K562 (cell line): Measurements from ENCODE around the gene CTU1. TPM values are rescaled to one million over a fixed set of nuclear protein-coding genes. Genes with fewer than 3 reads are reported as not detected.

Source experiments
- ATAC-seq: fragments of 200-7000 bp; cut with Tn5 transposase; 3 replicates; pipeline ENCODE4 v1.9.1; 2020; ENCODE audit warnings: moderate library complexity
- BruUV-seq: library from RNA; stranded (reverse); fragments of 400-500 nt; replicated peaks from 2 replicates; lab custom pipeline; 2021; lab: Mats Ljungman, UMichigan
- CTCF ChIA-PET: fragments of 300-600 bp; formaldehyde crosslinking; extraction: SDS; loops from one replicate; lab custom pipeline; 2021; ENCODE audit warnings: low intra/inter-chr PET ratio; lab: Yijun Ruan, JAX
- POLR2A ChIA-PET: fragments of 300-600, 350-650 bp; sonication (Branson Sonifier 250); formaldehyde crosslinking; extraction: SDS; loops from one replicate; lab custom pipeline; 2021; ENCODE audit warnings: antibody characterized with exemption, inconsistent platforms; lab: Yijun Ruan, JAX
- DNase-seq, 4 experiments: peaks; one replicate each; pipeline versions ENCODE4 v3.0.0 to v3.0.0-alpha.2; 2011 to 2018; ENCODE audit warnings: low spot score in 3 of 4, mixed read lengths in 3 of 4; ENCODE audit errors: extremely low read depth in 1 of 4
- FAIRE-seq: peaks from 2 replicates; lab custom pipeline; 2011; peaks lifted over from hg19 to GRCh38; lab: Jason Lieb, UNC
- H2AFZ ChIP-seq: 2 replicates; pipeline ENCODE4 v1.6.0; 2011; ENCODE audit warnings: low read depth, low read length, control low read depth, inconsistent platforms
- H3K27ac ChIP-seq: fragments of 200-600 bp; 3 replicates; pipeline ENCODE4 v1.8.0; 2011; ENCODE audit warnings: low read depth, mild to moderate bottlenecking, control low read depth, inconsistent platforms, low read length, moderate library complexity, mixed read lengths; ENCODE audit errors: extremely low read depth
- H3K27me3 ChIP-seq, 2 experiments: fragments of 300-600 bp in 1 of 2; 2 replicates in 1 of 2; 3 replicates in 1 of 2; pipeline versions ENCODE4 v1.6.0 to v1.8.0; 2011; ENCODE audit warnings: inconsistent platforms in 2 of 2, low read length in 2 of 2, mild to moderate bottlenecking in 1 of 2, mixed read lengths in 1 of 2, moderate library complexity in 1 of 2; ENCODE audit not compliant: control insufficient read depth in 2 of 2, insufficient read depth in 2 of 2
- H3K36me3 ChIP-seq: fragments of 300-600 bp; 3 replicates; pipeline ENCODE4 v1.8.0; 2011; ENCODE audit warnings: mild to moderate bottlenecking, low read length, inconsistent platforms; ENCODE audit not compliant: control insufficient read depth, insufficient read depth
- H3K4me1 ChIP-seq, 2 experiments: fragments of 200-600 bp in 1 of 2; replicated peaks in 1 of 2; 2 replicates in 1 of 2; 3 replicates in 1 of 2; pipeline versions ENCODE4 v1.5.1 to v1.8.0; 2011; ENCODE audit warnings: inconsistent platforms in 2 of 2, low read length in 2 of 2, mild to moderate bottlenecking in 1 of 2, mixed read lengths in 1 of 2, moderate library complexity in 1 of 2; ENCODE audit not compliant: control insufficient read depth in 2 of 2, insufficient read depth in 2 of 2
- H3K4me2 ChIP-seq: 2 replicates; pipeline ENCODE4 v1.6.1; 2011; ENCODE audit warnings: low read length, control low read depth, inconsistent platforms, mixed read lengths; ENCODE audit not compliant: insufficient read depth
- H3K4me3 ChIP-seq: fragments of 200-600 bp; sonication (generic), shearing (Covaris generic); 2 replicates; pipeline ENCODE4 v1.5.1; 2016; ENCODE audit warnings: control low read depth, inconsistent platforms
- H3K79me2 ChIP-seq: fragments of 200-600 bp; 3 replicates; pipeline ENCODE4 v1.8.0; 2011; ENCODE audit warnings: low read length, inconsistent platforms; ENCODE audit not compliant: control insufficient read depth, insufficient read depth
- H3K9ac ChIP-seq, 2 experiments: 2 replicates each; pipeline versions ENCODE4 v1.6.0 to v1.6.1; 2011; ENCODE audit warnings: low read depth in 2 of 2, low read length in 2 of 2, control low read depth in 1 of 2, inconsistent platforms in 1 of 2, mild to moderate bottlenecking in 1 of 2, mixed read lengths in 1 of 2; ENCODE audit not compliant: insufficient read depth in 1 of 2
- H3K9me1 ChIP-seq: one replicate; pipeline ENCODE4 v1.6.0; 2011; ENCODE audit warnings: inconsistent platforms, mild to moderate bottlenecking, low read length, moderate library complexity; ENCODE audit not compliant: control insufficient read depth, insufficient read depth
- H3K9me3 ChIP-seq: replicated peaks from 2 replicates; pipeline ENCODE4 v1.5.1; 2011; ENCODE audit warnings: low read depth, low read length, inconsistent platforms; ENCODE audit not compliant: control insufficient read depth, insufficient read depth
- H4K20me1 ChIP-seq: replicated peaks from 2 replicates; pipeline ENCODE4 v1.6.1; 2011; ENCODE audit warnings: low read length, inconsistent platforms, mixed read lengths; ENCODE audit not compliant: control insufficient read depth, insufficient read depth
- ARID1B ChIP-seq: fragments of 450-650 bp; IDR thresholded peaks from 2 replicates; pipeline ENCODE4 v1.6.1; 2016; ENCODE audit warnings: antibody characterized with exemption, mild to moderate bottlenecking, inconsistent platforms
- CBFA2T2 ChIP-seq: fragments of 450-650 bp; conservative IDR thresholded peaks from 2 replicates; pipeline ENCODE4 v1.6.1; 2017; ENCODE audit warnings: mild to moderate bottlenecking
- CBFA2T3 ChIP-seq: fragments of 450-650 bp; IDR thresholded peaks from 2 replicates; pipeline ENCODE4 v1.6.1; 2017
- HMGN3 ChIP-seq: IDR thresholded peaks from 2 replicates; pipeline ENCODE4 v1.6.1; 2011; ENCODE audit warnings: borderline replicate concordance, low read depth, mild to moderate bottlenecking, mixed read lengths, low read length; ENCODE audit not compliant: insufficient read length; ENCODE audit errors: extremely low read depth
- MAZ ChIP-seq, 2 experiments: fragments of 450-650 bp in 1 of 2; sonication (generic) in 1 of 2; formaldehyde crosslinking; IDR thresholded peaks in 1 of 2; conservative IDR thresholded peaks in 1 of 2; 2 replicates each; pipeline versions ENCODE4 v1.4.0 to v1.5.0; 2020; ENCODE audit warnings: mild to moderate bottlenecking in 1 of 2, missing genetic modification reagents in 1 of 2
- MBD2 ChIP-seq: sonication (generic); IDR thresholded peaks from 2 replicates; pipeline ENCODE4 v1.6.1; 2016; ENCODE audit warnings: low read depth, borderline replicate concordance
- MYBL2 ChIP-seq, 2 experiments: fragments of 450-650 bp in 1 of 2; sonication (generic) in 1 of 2; formaldehyde crosslinking in 1 of 2; IDR thresholded peaks; 2 replicates each; pipeline versions ENCODE4 v1.6.1 to v1.8.1; 2017 to 2022; ENCODE audit warnings: borderline replicate concordance in 1 of 2, inconsistent platforms in 1 of 2, low read depth in 1 of 2, mild to moderate bottlenecking in 1 of 2, missing genetic modification reagents in 1 of 2, moderate library complexity in 1 of 2
- NCOR1 ChIP-seq: fragments of 450-650 bp; IDR thresholded peaks from 2 replicates; pipeline ENCODE4 v1.6.1; 2016; ENCODE audit warnings: mild to moderate bottlenecking, moderate library complexity
- NFIX ChIP-seq: fragments of 250-450 bp; sonication (Bioruptor Pico); IDR thresholded peaks from 2 replicates; pipeline ENCODE4 v1.4.0; 2020; ENCODE audit warnings: low read depth, mild to moderate bottlenecking, moderate library complexity
- SMAD4 ChIP-seq: fragments of 250-450 bp; sonication (Bioruptor Pico); conservative IDR thresholded peaks from 2 replicates; pipeline ENCODE4 v1.8.0; 2021; ENCODE audit warnings: inconsistent platforms, mild to moderate bottlenecking, moderate library complexity
- TCF3 ChIP-seq: sonication (generic); formaldehyde crosslinking; IDR thresholded peaks from 2 replicates; pipeline ENCODE4 v1.4.0; 2020; ENCODE audit warnings: mild to moderate bottlenecking, missing genetic modification reagents
- USF1 ChIP-seq: sonication (generic); formaldehyde crosslinking; IDR thresholded peaks from 2 replicates; pipeline ENCODE4 v1.9.0; 2022; ENCODE audit warnings: mild to moderate bottlenecking, missing genetic modification reagents
- WGBS: fragments of 100-300 bp; shearing (Covaris generic); methylation state at CpG from one replicate; pipeline ENCODE4 v1.1.6; 2016; ENCODE audit warnings: low coverage, mixed read lengths; ENCODE audit not compliant: insufficient coverage; ENCODE audit errors: missing lambda C conversion rate; 5-methylcytosine and 5-hydroxymethylcytosine counted together
- in situ Hi-C: fragments of 300-500 bp; cut with MboI; formaldehyde crosslinking; loops from 4 replicates; pipeline ENCODE4 v1.15.0; 2018; ENCODE audit warnings: inconsistent platforms, mixed read lengths
- intact Hi-C: fragments of 100-400 bp; cut with micrococcal nuclease; formaldehyde crosslinking; loops from 2 replicates; pipeline ENCODE4 v1.14.2; 2022
- polyA plus RNA-seq, 8 experiments: library from polyadenylated mRNA; depleted of rRNA in 4 of 8; stranded (reverse) in 5 of 8; unstranded in 3 of 8; fragments of >200 nt; fragmentation: Nextera tagmentation in 2 of 8; fragmentation: Illumina TruSeq in 1 of 8; extraction: Ambion mirVana in 2 of 8; extraction: Trizol in 1 of 8; gene quantifications; 2 replicates each; pipeline versions ENCODE4 v1.2.1 to v1.2.3, GENCODE V29; 2011 to 2014; ENCODE audit warnings: inconsistent platforms in 1 of 8, missing spikeins in 1 of 8
- total RNA-seq, 7 experiments: library from RNA; depleted of rRNA in 6 of 7; stranded (reverse); fragments of >200 nt in 6 of 7; fragmentation: Illumina TruSeq in 2 of 7; extraction: Trizol in 2 of 7; gene quantifications; 2 replicates each; pipeline versions ENCODE4 v1.2.1 to v1.2.3, GENCODE V29; 2011 to 2021; ENCODE audit warnings: low replicate concordance in 1 of 7

Gene CTU1
- total and polyA plus RNA-seq, 9 of the 15 experiments (the other 6 are each of a cell fraction or from before 2014, with no cell fraction given), result 0.03 to 18.4 (median 2.3) TPM; not detected in 1

GRCh38 chr19:51147663-51148062, 39.5 kb upstream of the CTU1 start:
- peak in 3 of 4 experiments; percentile 21 to 39 (median 32) for DNase-seq
- 0 out of 2 replicates have a peak, but pooled peaks have one; percentile 14 for TF ChIP-seq SMAD4
- no peak for TF ChIP-seq HMGN3
- TF ChIP-seq NFIX, result peak; percentile 76
- no peak for TF ChIP-seq MBD2
- no peak for TF ChIP-seq USF1 (CRISPR knock-in tag)
- peak; percentile 72 for TF ChIP-seq CBFA2T3
- TF ChIP-seq MYBL2 (IDR thresholded peaks at IDR 0.05; ENCODE audit: low read depth), result no peak
- TF ChIP-seq MYBL2 (CRISPR knock-in tag; IDR thresholded peaks at IDR 0.05; ENCODE audit: borderline replicate concordance), result no peak
- peak; percentile 64 for TF ChIP-seq TCF3 (CRISPR knock-in tag)
- peak; percentile 41; the same call in 1 of the 2 replicates for TF ChIP-seq NCOR1
- peak; percentile 52 for TF ChIP-seq CBFA2T2
- peak in 1 of 2 experiments; percentile 31; a peak in 1 of 4 replicates for TF ChIP-seq MAZ (CRISPR knock-in tag; conservative IDR thresholded peaks at IDR 0.05 in 1 of 2, IDR thresholded peaks at IDR 0.05 in 1 of 2)
- peak; percentile 35; the same call in 1 of the 2 replicates for TF ChIP-seq ARID1B

More at GRCh38 chr19:51147663-51148062, 39.5 kb upstream of the CTU1 start:
- no peaks in the 10 kb centered on the region; the same call in 1 of the 2 replicates for H4K20me1 ChIP-seq
- H3K36me3 ChIP-seq, result no peaks in the 10 kb centered on the region
- CTCF ChIA-PET, result interaction anchor here (1.4 kb wide), 1 partner anchor 11 kb away, joined by 4 read pairs; no protein-coding TSS in a partner anchor
- no peaks in the 10 kb centered on the region for H3K79me2 ChIP-seq
- no peak overlapping the region for H3K4me3 ChIP-seq
- 0% methylated on average over 1 of the region's 1 CpG for WGBS
- no peaks in the 10 kb centered on the region for H3K9me1 ChIP-seq
- no peak overlapping the region for H3K9ac ChIP-seq
- H3K27me3 ChIP-seq, result peaks cover 8 to 44% of the 10 kb centered on the region in 2 experiments; a peak in 4 of 5 replicates
- FAIRE-seq (no peak), ATAC-seq (no peak)
- no peak overlapping the region for H3K4me2 ChIP-seq
- no peak overlapping the region for H3K27ac ChIP-seq
- no TSS peak for BruUV-seq
- peaks cover 2 to 4% of the 10 kb centered on the region in 2 experiments; a peak in 3 of 5 replicates for H3K4me1 ChIP-seq
- in situ Hi-C loops (no loop called here), intact Hi-C loops (no loop called here)
- H2AFZ ChIP-seq, result no peak overlapping the region
- POLR2A ChIA-PET, result interaction anchor here (0.5 to 1.2 kb wide), 4 partner anchors 10 to 42 kb away, joined by 3 to 4 read pairs (median 3); no protein-coding TSS in a partner anchor
- H3K9me3 ChIP-seq, result no peaks in the 10 kb centered on the region
